H9 (cell line): ENCODE results near the gene MTFP1. TPM values are rescaled to one million over a fixed set of nuclear protein-coding genes. Genes with fewer than 3 reads are reported as not detected.

Experiments
- DNase-seq: peaks from one replicate; pipeline ENCODE4 v3.0.0-alpha.2; 2017
- H2AFZ ChIP-seq: one replicate; pipeline ENCODE4 v1.6.1; 2013; ENCODE audit warnings: mild to moderate bottlenecking, low read length, control low read depth, moderate library complexity
- H2AK5ac ChIP-seq: 2 replicates; pipeline ENCODE4 v1.6.1; 2013; ENCODE audit warnings: low read length, control low read depth, mixed read lengths; ENCODE audit not compliant: insufficient read length
- H2BK120ac ChIP-seq: one replicate; pipeline ENCODE4 v1.6.1; 2013; ENCODE audit warnings: low read depth, mild to moderate bottlenecking, low read length, control low read depth, inconsistent platforms; ENCODE audit not compliant: poor library complexity, severe bottlenecking
- H2BK12ac ChIP-seq: 2 replicates; pipeline ENCODE4 v1.6.1; 2013; ENCODE audit warnings: low read length, control low read depth, mixed read lengths, low read depth; ENCODE audit not compliant: insufficient read length
- H2BK15ac ChIP-seq: 2 replicates; pipeline ENCODE4 v1.6.1; 2013; ENCODE audit warnings: low read depth, low read length, control low read depth
- H2BK20ac ChIP-seq: one replicate; pipeline ENCODE4 v1.6.1; 2013; ENCODE audit warnings: low read depth, mild to moderate bottlenecking, low read length, control low read depth, inconsistent platforms; ENCODE audit not compliant: poor library complexity, severe bottlenecking
- H2BK5ac ChIP-seq: 2 replicates; pipeline ENCODE4 v1.6.1; 2013; ENCODE audit warnings: low read length, control low read depth, mixed read lengths; ENCODE audit not compliant: insufficient read length
- H3K14ac ChIP-seq: 2 replicates; pipeline ENCODE4 v1.6.1; 2013; ENCODE audit warnings: low read length, control low read depth; ENCODE audit not compliant: insufficient read depth
- H3K18ac ChIP-seq: 2 replicates; pipeline ENCODE4 v1.6.1; 2013; ENCODE audit warnings: low read depth, mild to moderate bottlenecking, mixed read lengths, low read length, control low read depth; ENCODE audit not compliant: insufficient read length
- H3K23ac ChIP-seq: 2 replicates; pipeline ENCODE4 v1.6.1; 2013; ENCODE audit warnings: low read length, control low read depth, mixed read lengths, low read depth; ENCODE audit not compliant: insufficient read length
- H3K23me2 ChIP-seq: 2 replicates; pipeline ENCODE4 v1.6.1; 2013; ENCODE audit warnings: low read depth, mild to moderate bottlenecking, mixed read lengths, low read length, control low read depth; ENCODE audit not compliant: insufficient read length, poor library complexity, severe bottlenecking
- H3K27ac ChIP-seq: 2 replicates; pipeline ENCODE4 v1.5.1; 2013; ENCODE audit warnings: low read length, control low read depth, mixed read lengths, low read depth; ENCODE audit not compliant: insufficient read length
- H3K27me3 ChIP-seq: 2 replicates; pipeline ENCODE4 v1.6.1; 2013; ENCODE audit warnings: low read length, control low read depth, inconsistent platforms; ENCODE audit not compliant: insufficient read depth
- H3K4ac ChIP-seq: 2 replicates; pipeline ENCODE4 v1.6.1; 2013; ENCODE audit warnings: low read depth, mild to moderate bottlenecking, control low read depth, inconsistent platforms, low read length, moderate library complexity
- H3K4me1 ChIP-seq: 2 replicates; pipeline ENCODE4 v1.6.1; 2013; ENCODE audit warnings: low read length, control low read depth, inconsistent platforms; ENCODE audit not compliant: insufficient read depth
- H3K4me2 ChIP-seq: 2 replicates; pipeline ENCODE4 v1.6.1; 2013; ENCODE audit warnings: low read length, control low read depth, mixed read lengths; ENCODE audit not compliant: insufficient read length, insufficient read depth
- H3K56ac ChIP-seq: 2 replicates; pipeline ENCODE4 v1.6.1; 2013; ENCODE audit warnings: low read depth, mild to moderate bottlenecking, mixed read lengths, low read length, control low read depth; ENCODE audit not compliant: insufficient read length
- H3K79me1 ChIP-seq: 2 replicates; pipeline ENCODE4 v1.6.1; 2013; ENCODE audit warnings: low read depth, mild to moderate bottlenecking, moderate library complexity, low read length, control low read depth, inconsistent platforms; ENCODE audit not compliant: insufficient read depth, poor library complexity, severe bottlenecking
- H3K79me2 ChIP-seq: 2 replicates; pipeline ENCODE4 v1.6.1; 2013; ENCODE audit warnings: low read length, control low read depth, inconsistent platforms; ENCODE audit not compliant: insufficient read depth
- H3K9ac ChIP-seq: 2 replicates; pipeline ENCODE4 v1.6.1; 2013; ENCODE audit warnings: low read length, control low read depth, mixed read lengths; ENCODE audit not compliant: insufficient read length; ENCODE audit errors: extremely low read depth
- H3K9me3 ChIP-seq: one replicate; pipeline ENCODE4 v1.6.1; 2013; ENCODE audit warnings: low read depth, low read length, inconsistent platforms; ENCODE audit not compliant: control insufficient read depth
- H3T11ph ChIP-seq: one replicate; pipeline ENCODE4 v1.6.1; 2013; ENCODE audit warnings: mild to moderate bottlenecking, low read length, control low read depth, inconsistent platforms
- H4K20me1 ChIP-seq: one replicate; pipeline ENCODE4 v1.6.1; 2013; ENCODE audit not compliant: control insufficient read depth, insufficient read length, insufficient read depth
- H4K5ac ChIP-seq: 2 replicates; pipeline ENCODE4 v1.6.1; 2013; ENCODE audit warnings: low read depth, mild to moderate bottlenecking, mixed read lengths, low read length, control low read depth; ENCODE audit not compliant: insufficient read length
- H4K8ac ChIP-seq: replicated peaks from 2 replicates; pipeline ENCODE4 v1.6.1; 2013; ENCODE audit warnings: low read length, control low read depth, mixed read lengths, low read depth; ENCODE audit not compliant: insufficient read length
- H4K91ac ChIP-seq: 2 replicates; pipeline ENCODE4 v1.6.1; 2013; ENCODE audit warnings: low read depth, mild to moderate bottlenecking, moderate library complexity, mixed read lengths, low read length, control low read depth; ENCODE audit not compliant: insufficient read length
- H3K27ac Mint-ChIP-seq, 3 experiments: 2 replicates in 2 of 3; 3 replicates in 1 of 3; pipeline ENCODE4 v1.8.0; 2020 to 2021; ENCODE audit warnings: mixed read lengths in 3 of 3, mild to moderate bottlenecking in 1 of 3, moderate library complexity in 1 of 3
- H3K27me3 Mint-ChIP-seq: 2 replicates; pipeline ENCODE4 v1.8.0; 2021; ENCODE audit warnings: low read depth, mild to moderate bottlenecking, moderate library complexity, mixed read lengths
- H3K36me3 Mint-ChIP-seq, 3 experiments: 2 replicates in 2 of 3; 3 replicates in 1 of 3; pipeline ENCODE4 v1.8.0; 2020 to 2021; ENCODE audit warnings: low read depth in 3 of 3, mixed read lengths in 3 of 3; ENCODE audit not compliant: insufficient read depth in 1 of 3
- H3K4me1 Mint-ChIP-seq, 2 experiments: 2 replicates each; pipeline ENCODE4 v1.8.0; 2020; ENCODE audit warnings: mixed read lengths in 2 of 2
- H3K4me3 Mint-ChIP-seq, 2 experiments: 2 replicates in 1 of 2; 3 replicates in 1 of 2; pipeline ENCODE4 v1.8.0; 2020 to 2021; ENCODE audit warnings: mild to moderate bottlenecking in 2 of 2, mixed read lengths in 2 of 2, moderate library complexity in 1 of 2
- H3K9me3 Mint-ChIP-seq, 2 experiments: 2 replicates in 1 of 2; 3 replicates in 1 of 2; pipeline ENCODE4 v1.8.0; 2020; ENCODE audit warnings: mild to moderate bottlenecking in 2 of 2, mixed read lengths in 2 of 2, moderate library complexity in 1 of 2
- WGBS: extraction: QIAGEN DNeasy Blood & Tissue Kit; methylation state at CpG from one replicate; pipeline ENCODE4 v1.1.7; 2013; ENCODE audit warnings: missing lambda C conversion rate, low lambda C conversion rate, mixed read lengths; ENCODE audit not compliant: insufficient read length; ENCODE audit errors: extremely low coverage; 5-methylcytosine and 5-hydroxymethylcytosine counted together
- total RNA-seq: library from RNA; stranded (reverse); gene quantifications from 2 replicates; pipeline ENCODE4 v1.2.1, GENCODE V29; 2021
- TF ChIP-seq, protein P1 (sequence below): fragments of 200-600 bp; sonication (generic); conservative IDR thresholded peaks from 3 replicates; pipeline ENCODE4 v1.8.0; 2021; ENCODE audit warnings: antibody characterized with exemption, mild to moderate bottlenecking

MTFP1 gene
- total RNA-seq, 1 experiment from 2014 or later = 46.8 TPM

DNA sequence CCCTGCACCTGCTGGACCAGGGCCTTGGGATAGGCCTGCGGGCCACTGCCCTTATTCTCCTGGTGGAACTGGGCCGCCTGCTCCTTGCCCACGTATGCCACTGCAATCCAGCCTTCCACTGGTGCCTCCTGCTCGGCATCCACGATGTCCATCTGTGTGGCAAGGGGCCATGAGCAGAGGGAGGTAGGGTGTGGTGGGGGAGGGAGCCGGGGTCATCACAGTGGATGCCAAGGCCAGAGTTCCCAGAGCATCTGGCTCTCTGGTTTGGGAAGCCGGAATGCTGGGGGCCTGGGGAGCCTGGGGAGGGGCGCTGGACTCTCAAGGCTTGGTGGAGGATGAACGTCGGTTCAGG is 39.0 kb upstream of the MTFP1 start:
- Histone ChIP-seq H3K23me2 (peaks cover 6% of the 10 kb centered on the region), H2BK15ac (no peak overlapping the region), H3K9ac (no peak overlapping the region), H3K56ac (no peak overlapping the region), H3K4me2 (peak overlapping the region; percentile 67), H2BK12ac (no peak overlapping the region), H3K27me3 (no peaks in the 10 kb centered on the region), H2BK120ac (no peak overlapping the region), H4K5ac (no peak overlapping the region), H3K79me2 (no peaks in the 10 kb centered on the region), H2BK5ac (no peak overlapping the region), H3K14ac (no peak overlapping the region; the same call in 1 of the 2 replicates), H4K20me1 (no peaks in the 10 kb centered on the region), H2BK20ac (no peak overlapping the region), H2AK5ac (no peak overlapping the region), H2AFZ (no peak overlapping the region), H3K9me3 (no peaks in the 10 kb centered on the region), H4K91ac (no peak overlapping the region), H3T11ph (no peak overlapping the region), H3K27ac (no peak overlapping the region), H3K23ac (no peak overlapping the region), H3K18ac (no peak overlapping the region), H3K79me1 (no peaks in the 10 kb centered on the region), H4K8ac (no peak overlapping the region), H3K4me1 (no peaks in the 10 kb centered on the region; the same call in 1 of the 2 replicates), H3K4ac (no peak overlapping the region)
- TF ChIP-seq, protein P1, sequence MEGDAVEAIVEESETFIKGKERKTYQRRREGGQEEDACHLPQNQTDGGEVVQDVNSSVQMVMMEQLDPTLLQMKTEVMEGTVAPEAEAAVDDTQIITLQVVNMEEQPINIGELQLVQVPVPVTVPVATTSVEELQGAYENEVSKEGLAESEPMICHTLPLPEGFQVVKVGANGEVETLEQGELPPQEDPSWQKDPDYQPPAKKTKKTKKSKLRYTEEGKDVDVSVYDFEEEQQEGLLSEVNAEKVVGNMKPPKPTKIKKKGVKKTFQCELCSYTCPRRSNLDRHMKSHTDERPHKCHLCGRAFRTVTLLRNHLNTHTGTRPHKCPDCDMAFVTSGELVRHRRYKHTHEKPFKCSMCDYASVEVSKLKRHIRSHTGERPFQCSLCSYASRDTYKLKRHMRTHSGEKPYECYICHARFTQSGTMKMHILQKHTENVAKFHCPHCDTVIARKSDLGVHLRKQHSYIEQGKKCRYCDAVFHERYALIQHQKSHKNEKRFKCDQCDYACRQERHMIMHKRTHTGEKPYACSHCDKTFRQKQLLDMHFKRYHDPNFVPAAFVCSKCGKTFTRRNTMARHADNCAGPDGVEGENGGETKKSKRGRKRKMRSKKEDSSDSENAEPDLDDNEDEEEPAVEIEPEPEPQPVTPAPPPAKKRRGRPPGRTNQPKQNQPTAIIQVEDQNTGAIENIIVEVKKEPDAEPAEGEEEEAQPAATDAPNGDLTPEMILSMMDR = no peak
- DNase-seq = no peak
- peaks cover 15 to 16% of the 10 kb centered on the region in 2 experiments for H3K4me1 Mint-ChIP-seq
- H3K9me3 Mint-ChIP-seq = peaks cover 8 to 11% of the 10 kb centered on the region in 2 experiments; a peak in 4 of 5 replicates
- peak overlapping the region in 1 of 3 experiments; percentile 82; a peak in 1 of 7 replicates for H3K27ac Mint-ChIP-seq
- no CpG with 5 or more reads among the region's 10 CpGs for WGBS
- peaks cover 0 to 19% (median 16%) of the 10 kb centered on the region in 3 experiments; a peak in 6 of 7 replicates for H3K36me3 Mint-ChIP-seq
- peaks cover 4% of the 10 kb centered on the region for H3K27me3 Mint-ChIP-seq
- H3K4me3 Mint-ChIP-seq = peak overlapping the region; percentile 87 to 92
